GM21717 (cell line): ENCODE results near the gene CPS1.
A peak's percentile ranks its signal among the peaks of the same experiment; 100 is the strongest.

Source experiments
- ATAC-seq: cut with Tn5 transposase; IDR thresholded peaks from one replicate; pipeline ENCODE4 v1.9.1; 2021; ENCODE audit warnings: mild to moderate bottlenecking, moderate library complexity; ENCODE audit not compliant: unreplicated experiment

CPS1 gene

GRCh38 chr2:210604666-210605065 lies 48.3 kb downstream of the CPS1 start:
- no peak for ATAC-seq

DNA sequence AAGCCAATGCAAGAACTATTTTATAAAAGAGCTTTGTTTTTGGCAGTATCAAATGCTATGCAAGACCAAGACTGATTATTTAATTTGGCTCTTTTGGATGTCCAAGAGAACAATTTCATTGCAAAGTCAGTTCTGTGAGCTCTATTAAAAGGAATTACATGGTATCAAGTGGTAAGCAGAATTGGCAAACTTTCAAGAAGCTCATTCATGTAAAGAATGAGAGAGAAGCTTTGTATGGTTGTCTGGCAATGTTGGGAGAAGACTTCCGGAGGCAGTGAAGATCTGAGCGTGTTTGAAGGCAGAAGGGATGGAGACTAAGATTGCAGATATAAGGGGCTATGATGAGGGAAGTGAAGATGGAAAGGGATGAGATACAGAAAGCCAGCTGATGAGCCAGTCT lies 49.6 kb downstream of the CPS1 start:
- no peak for ATAC-seq

DNA sequence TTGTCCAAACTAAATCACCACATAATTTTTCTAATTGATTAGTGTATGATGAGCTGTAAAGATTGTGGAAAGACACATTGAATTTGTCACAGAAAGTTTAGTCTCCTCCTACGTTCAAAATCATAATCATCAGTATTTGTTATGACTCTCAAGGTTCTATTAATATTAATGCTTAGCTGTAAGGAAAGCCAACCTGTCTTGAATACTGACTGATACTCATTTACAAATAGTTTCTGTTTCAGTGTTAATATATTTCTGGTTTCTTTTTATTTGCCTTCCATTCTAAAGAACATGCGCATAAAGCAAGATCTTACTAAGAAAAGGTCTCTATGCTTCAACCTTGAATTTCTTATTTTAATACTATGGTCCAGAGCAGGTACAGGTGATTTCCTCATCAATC lies 55.1 kb downstream of the CPS1 start:
- no peak for ATAC-seq

GRCh38 chr2:210616074-210616473 lies 59.7 kb downstream of the CPS1 start:
- ATAC-seq: no peak

- no peak for ATAC-seq
Observed at GRCh38 chr2:210617318-210617717, 60.9 kb downstream of the CPS1 start.

DNA sequence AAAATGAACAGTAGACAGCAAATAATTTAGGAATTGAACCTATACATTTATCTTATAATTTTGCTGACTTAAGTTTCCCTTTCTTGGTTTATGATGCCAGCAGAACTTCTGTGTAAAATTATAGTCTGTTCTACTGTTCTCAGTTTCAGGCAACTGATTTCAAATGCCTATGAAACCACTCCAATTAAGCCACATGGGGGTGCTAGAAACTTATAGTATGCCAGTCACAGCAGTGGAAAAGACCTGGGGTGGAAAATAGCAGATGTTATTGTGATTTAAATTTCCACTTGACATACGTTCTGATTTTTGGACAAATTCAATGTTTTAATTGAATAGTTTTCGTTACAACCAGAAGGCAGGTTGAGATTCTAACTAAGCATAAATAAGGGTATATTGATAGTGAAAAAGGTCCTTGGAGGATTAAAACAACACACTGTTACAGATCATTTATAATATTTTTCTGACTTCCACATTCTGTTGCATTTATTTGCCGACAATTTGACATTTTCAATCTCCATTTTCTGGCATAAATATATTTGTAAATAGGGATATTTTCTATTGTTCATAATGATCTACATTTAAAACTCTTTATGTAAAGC lies 61.4 kb downstream of the CPS1 start:
- ATAC-seq: peak; percentile 71

DNA sequence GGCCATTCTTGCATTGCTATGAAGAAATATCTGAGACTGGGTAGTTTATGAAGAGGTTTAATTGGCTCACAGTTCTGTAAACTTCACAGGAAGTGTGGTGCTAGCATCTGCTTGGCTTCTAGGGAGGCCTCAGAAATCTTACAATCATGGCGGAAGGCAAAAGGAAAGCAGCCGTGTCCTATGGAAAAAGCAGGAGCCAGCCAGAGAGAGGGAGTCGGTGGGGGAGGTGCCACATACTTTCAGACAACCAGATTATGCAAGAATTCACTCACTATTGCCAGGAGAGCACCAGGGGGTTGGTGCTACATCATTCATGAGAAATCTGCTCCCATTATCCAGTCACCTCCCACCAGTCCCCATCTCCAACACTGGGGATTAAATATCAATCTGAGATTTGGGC lies 64.1 kb downstream of the CPS1 start:
- ATAC-seq: no peak

DNA sequence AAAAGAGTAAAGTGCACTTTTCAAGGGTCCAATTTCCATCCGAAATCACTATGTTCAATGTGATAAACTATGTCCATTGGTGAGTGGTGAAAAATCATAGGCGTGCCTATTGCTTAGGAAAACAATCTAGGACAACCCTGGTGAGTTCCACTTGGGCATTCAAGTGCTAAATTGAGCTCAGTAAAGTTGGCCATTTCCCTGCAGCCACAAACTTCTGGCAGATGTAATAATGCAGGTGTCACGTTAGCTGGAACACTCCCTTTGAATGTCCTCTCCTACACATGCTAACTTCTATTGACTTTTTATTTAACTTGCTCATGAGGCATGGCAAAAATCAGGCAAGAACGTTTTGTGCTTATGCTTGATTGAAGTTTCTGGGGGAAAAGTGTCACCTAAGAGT lies 67.1 kb downstream of the CPS1 start:
- ATAC-seq: no peak

DNA sequence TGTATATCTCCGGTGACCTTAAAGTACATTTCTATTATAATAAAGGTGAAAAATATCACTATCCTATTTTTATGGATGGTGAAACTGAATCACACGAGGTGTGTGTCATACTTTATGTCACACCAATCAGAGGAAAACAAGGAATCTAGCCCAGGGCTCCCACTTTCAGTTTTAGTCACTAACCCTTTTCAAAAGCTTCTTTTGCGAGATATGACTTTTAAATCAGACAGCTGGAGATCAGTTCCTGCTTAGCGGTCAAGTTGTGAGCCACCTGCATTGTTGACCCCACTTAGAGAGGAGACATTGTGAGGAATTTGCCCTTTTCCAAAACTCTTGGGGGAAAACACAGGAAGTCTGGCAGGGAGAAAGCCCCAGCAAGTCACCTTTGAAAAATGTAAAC lies 70.5 kb downstream of the CPS1 start:
- no peak for ATAC-seq

DNA sequence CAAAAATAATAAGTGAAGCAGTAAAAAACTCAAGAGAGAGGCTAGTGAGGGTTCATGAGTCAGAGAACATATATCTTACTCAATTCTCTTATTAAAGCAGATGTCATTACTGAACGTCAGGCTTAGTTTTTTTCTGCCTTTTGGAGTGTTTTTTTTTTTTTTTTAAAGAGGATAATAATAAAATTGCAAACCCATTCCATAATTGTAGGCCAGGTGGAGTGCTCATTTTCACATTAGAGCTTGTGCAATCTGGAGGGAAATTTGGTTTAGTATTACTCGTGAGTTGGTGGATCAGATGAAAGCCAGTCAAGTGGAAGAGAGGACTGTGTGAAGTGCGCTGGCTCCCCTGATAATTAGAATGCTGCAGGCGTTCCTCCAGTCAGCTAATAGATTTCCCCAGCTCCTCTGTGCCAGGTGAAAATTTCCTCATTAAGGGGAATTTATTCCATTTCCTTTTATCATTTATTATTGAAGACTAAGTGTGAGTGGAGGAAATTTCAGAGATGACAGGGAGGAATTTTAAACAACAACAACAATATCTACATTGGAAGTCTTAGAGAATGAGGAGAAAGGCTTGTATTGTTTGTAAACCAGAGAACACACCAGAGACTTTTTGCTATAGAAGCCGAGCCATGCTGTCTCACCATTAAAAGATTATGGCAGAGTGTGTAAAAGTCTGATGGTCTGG lies 74.6 kb downstream of the CPS1 start:
- ATAC-seq: no peak

GRCh38 chr2:210633699-210634098 lies 77.3 kb downstream of the CPS1 start:
- no peak for ATAC-seq

DNA sequence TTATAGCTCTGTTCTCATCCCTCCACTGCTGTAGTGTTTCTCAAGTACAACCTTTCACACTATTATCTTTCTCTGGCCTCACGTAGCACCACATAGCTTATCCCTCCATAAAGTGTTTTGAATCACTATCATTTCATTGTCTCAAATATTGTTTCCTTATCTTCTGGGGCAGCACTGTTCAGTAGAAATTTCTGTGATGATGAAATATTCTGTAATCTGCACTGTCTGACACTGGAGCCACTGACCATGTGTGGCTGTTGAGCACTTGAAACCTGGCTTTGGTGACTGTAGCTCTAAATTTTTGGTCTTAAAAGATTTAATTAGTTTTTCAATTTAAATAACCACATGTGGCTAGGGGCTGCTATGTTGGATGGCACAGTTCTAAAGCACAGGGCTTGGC lies 78.9 kb downstream of the CPS1 start:
- no peak for ATAC-seq

- ATAC-seq: no peak
Observed at GRCh38 chr2:210642333-210642732, 85.9 kb downstream of the CPS1 start.

GRCh38 chr2:210647151-210647550 lies 90.8 kb downstream of the CPS1 start:
- ATAC-seq: no peak

DNA sequence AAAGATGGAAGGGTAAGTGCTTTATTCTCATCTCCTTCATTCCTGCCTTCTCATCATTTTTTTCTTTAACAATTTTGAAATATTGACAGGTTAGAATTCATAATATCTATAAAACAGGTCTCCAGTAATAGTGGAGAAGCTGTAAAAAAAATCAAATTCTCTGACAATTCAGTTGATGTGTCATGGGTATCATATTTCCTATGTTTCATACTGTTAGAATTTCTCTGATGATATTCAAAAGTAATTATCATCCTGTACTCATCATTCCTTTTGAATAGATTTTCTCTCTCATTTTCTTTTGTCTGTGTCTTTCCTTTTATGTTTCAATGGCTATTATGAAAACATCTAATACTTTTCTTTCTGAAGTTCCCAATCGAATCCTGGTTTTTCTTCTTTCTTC lies 97.7 kb downstream of the CPS1 start:
- ATAC-seq: no peak

- no peak for ATAC-seq
Observed at GRCh38 chr2:210655229-210655975, 99.0 kb downstream of the CPS1 start.

- no peak for ATAC-seq
Observed at GRCh38 chr2:210657874-210658273, 101.5 kb downstream of the CPS1 start.

DNA sequence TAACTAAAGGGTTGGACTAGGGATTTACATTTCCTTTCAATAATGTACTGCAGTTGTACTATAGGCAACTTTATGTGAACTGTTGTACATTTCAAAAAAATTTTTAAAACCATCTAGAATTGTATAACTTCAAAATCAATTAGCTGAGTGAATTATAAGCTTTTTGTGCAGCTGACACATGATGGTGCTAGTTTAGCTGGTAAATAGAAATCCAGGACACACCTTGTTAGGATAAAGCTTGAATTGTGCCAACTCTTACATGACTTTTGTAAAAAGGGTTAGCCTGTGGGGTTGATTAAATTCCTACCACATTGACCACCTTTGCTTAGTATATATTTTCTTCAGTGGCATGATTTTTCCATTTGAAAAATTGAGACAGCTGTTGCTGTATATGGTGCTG lies 104.4 kb downstream of the CPS1 start:
- no peak for ATAC-seq

GRCh38 chr2:210662560-210662959 lies 106.2 kb downstream of the CPS1 start:
- ATAC-seq: no peak

- ATAC-seq: no peak
Observed at GRCh38 chr2:210663631-210664089, 107.3 kb downstream of the CPS1 start.

DNA sequence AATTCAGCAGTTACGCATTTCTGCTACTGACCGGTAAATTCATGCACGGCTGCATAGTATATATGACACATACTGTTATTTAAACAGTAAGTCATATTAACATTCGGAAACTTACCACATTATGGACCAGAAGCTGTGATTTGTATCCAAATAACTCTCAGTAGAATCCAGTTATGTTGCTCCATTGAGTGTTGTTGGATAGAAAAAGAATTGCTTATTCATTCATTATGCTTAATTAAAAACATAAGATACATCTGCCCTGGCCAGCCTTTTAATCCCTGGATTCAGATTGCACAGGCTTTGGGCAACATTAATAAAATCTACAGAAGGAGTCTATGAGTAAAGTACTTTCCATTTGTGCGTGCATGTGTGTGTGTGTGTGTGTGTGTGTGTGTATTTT lies 111.3 kb downstream of the CPS1 start:
- no peak for ATAC-seq

DNA sequence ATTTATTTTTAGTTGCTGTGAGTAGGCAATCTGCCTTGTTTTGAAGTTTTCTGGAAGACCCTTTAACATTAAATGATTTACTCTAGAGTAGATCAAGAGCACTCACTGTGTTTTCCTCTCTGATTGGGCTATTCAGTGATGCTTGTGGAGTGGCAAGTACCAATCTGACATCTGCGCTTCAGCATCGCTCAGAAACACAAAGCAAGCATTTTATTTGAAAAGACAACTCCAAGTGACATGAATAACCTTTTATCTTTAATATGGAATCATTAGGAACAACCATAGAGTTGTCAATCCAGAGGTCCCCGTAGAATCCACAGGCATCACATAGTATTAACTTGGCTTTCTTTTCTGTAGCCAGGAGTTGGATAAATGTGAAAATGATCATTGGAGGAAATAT lies 114.7 kb downstream of the CPS1 start:
- no peak for ATAC-seq
